ENCODE results near the gene FBXO10.

DNA sequence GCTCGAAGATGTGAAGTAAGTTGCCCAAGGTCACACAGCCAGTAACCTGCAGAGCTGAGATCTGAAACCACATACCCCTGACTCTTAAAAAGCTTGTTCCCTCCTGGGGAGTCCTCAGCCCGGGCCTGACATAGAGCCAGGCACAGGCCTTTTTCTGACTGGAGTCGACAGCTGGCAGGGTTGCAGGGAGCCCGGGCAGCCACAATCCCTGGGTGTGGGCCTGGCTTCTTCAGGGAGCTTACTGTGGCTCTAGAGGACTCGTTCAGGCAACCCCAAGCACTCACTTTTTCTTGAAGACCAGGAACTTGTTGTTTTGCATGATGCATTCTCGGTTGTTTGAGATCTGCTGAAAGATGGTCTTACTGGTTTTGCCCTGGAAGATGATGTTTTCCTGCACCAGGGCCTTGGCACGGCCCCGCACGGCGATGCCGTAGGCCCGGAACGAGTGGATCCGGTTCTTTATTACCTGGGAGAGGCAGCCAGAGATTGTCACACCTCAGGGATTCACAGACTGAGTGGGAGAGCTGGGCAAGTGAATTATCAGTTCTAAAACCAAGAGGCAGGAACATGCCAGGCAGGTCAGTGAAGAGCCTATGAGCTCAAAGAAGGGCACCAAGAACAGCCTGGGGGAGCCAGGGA lies 60.4 kb downstream of the FBXO10 start:
- TF ChIP-seq, protein P1, sequence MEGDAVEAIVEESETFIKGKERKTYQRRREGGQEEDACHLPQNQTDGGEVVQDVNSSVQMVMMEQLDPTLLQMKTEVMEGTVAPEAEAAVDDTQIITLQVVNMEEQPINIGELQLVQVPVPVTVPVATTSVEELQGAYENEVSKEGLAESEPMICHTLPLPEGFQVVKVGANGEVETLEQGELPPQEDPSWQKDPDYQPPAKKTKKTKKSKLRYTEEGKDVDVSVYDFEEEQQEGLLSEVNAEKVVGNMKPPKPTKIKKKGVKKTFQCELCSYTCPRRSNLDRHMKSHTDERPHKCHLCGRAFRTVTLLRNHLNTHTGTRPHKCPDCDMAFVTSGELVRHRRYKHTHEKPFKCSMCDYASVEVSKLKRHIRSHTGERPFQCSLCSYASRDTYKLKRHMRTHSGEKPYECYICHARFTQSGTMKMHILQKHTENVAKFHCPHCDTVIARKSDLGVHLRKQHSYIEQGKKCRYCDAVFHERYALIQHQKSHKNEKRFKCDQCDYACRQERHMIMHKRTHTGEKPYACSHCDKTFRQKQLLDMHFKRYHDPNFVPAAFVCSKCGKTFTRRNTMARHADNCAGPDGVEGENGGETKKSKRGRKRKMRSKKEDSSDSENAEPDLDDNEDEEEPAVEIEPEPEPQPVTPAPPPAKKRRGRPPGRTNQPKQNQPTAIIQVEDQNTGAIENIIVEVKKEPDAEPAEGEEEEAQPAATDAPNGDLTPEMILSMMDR (IDR thresholded peaks at IDR 0.05): no peak
- TF ChIP-seq POLR2A (IDR thresholded peaks at IDR 0.05): no peak

Measured in heart left ventricle (tissue), 13 donors.